Melanocyte of skin (primary cell): ENCODE results near the gene THAP2. TPM values are rescaled to one million over a fixed set of nuclear protein-coding genes. Genes with fewer than 3 reads are reported as not detected.

Experiments
- small RNA-seq, 2 donors: library from RNA; depleted of rRNA; stranded (forward); fragments of <200 nt; gene quantifications; one replicate each; pipeline ENCODE3, GENCODE V24; 2012
- total RNA-seq, 2 donors: library from RNA; depleted of rRNA; stranded (reverse); fragments of >200 nt; gene quantifications; 2 replicates each; pipeline ENCODE4 v1.2.3, GENCODE V29; 2012

THAP2 gene
- 1 to 10 TPM; 2.4 to 4.0 TPM for total RNA-seq

DNA sequence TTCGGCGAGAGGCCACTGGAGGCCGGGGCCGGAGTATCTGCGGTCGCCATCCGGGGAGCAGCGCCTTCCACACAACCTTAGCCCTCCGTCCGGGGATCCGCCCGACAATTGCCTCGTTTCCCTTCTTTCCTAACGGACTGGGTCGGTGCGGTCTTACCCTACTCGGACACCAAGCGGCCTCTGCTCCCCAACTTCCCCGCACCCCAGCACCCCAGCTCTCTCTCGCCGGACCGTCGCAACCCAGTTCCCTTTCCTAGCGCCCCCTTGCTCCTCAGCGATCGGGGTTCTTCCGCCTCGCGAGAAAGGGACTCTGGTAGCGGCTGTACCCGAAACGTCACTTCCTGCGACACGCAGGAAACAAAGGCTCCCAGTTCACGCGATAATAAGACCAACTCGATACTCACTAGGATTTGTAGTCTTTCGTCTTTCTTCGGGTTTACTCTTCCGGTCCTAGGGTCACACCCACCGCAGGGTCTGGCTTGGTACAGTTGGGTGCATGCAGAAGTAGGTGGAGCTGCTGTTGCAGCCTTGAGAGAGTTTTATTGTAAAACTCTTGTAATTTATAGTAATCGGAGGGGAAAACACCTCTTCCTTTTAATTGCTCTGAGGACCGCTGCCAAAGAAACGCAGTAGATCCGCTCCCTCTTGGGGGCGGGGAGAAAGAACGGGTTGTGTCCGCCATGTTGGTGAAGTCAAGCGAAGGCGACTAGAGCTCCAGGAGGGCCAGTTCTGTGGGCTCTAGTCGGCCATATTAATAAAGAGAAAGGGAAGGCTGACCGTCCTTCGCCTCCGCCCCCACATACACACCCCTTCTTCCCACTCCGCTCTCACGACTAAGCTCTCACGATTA, at the start of gene THAP2, which contains the start of gene ZFC3H1:
THAP2 (plus strand) TSS at position 741 of the 850 bp plus-strand sequence. CDS start 209 bp downstream, outside the sequence.
ZFC3H1 (minus strand) TSS at position 288 of the 850 bp plus-strand sequence; CDS start at position 50, 238 bp downstream.

DNA sequence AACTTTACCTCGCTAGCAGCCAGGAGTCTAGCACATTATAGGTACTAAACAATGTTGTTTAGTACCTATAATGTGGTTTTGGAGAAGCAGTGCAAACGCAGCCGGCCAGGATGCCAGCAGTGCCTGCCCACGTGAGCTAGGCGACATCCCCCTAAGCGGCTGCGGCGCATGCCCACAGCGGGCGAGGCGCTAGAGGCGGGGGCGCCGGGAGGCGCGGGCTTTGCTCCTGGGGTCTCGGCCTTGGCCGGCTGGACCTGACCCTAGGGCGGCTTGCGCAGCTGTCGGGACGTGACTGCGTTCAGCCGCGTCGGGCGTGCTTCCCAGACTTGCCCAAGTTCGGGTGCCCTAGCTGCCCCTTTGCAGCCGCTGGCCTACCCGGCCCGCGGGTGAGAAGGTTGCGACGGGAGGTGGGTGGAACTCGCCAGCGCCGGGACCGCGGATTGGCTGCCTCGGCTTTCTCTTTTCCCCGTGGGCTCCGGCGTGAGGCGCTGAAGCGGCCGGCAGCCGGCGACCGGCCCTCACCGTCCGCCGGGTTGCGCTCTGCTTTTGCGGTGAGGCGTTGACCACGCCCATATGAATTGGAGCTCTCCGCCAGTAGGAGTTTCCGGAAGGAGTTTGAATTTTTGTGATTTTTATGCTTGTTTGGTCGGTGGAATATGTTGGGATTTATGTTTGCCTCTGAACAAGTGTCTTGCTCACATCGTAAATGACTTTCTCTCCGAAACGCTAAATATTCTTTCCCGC, 22.0 kb downstream of the THAP2 start, which contains the start of gene TMEM19:
TMEM19 (plus strand) TSS at position 169 of the 744 bp plus-strand sequence. CDS start 599 bp downstream, outside the sequence.

Small RNA genes within 50 kb of the gene (small RNA-seq; reads per million reads assigned to genes)
- 0 reads per million in 2 donors for gene RF00560

Other genes with a start within 250 kb of the THAP2 start
- not detected for gene LGR5, start 224.5 kb upstream of the THAP2 start, total RNA-seq
- 10 to 100 TPM; 23.0 to 25.8 TPM for gene ZFC3H1, start 453 bp upstream of the THAP2 start, total RNA-seq
- 10 to 100 TPM; 30.6 to 33.6 TPM for gene TMEM19, start 21.8 kb downstream of the THAP2 start, total RNA-seq
- 1 to 10 TPM; 6.5 to 7.0 TPM for gene RAB21, start 90.6 kb downstream of the THAP2 start, total RNA-seq
- 10 to 100 TPM; 15.5 to 16.0 TPM for gene TBC1D15, start 175.5 kb downstream of the THAP2 start, total RNA-seq